Suprapubic skin (tissue), 4 donors: ENCODE measurements around the gene LYRM4.

Experiments used
- EP300 ChIP-seq: sonication (generic); formaldehyde crosslinking; IDR thresholded peaks from one replicate; pipeline ENCODE4 v1.6.1; 2017; ENCODE audit warnings: antibody characterized with exemption
- POLR2A ChIP-seq, 2 donors: fragments of 450-650 bp; IDR thresholded peaks; one replicate each; pipeline ENCODE4 v1.6.1; 2017; ENCODE audit warnings: antibody characterized with exemption in 2 of 2, mild to moderate bottlenecking in 2 of 2, moderate library complexity in 2 of 2
- POLR2AphosphoS5 ChIP-seq, 3 donors: sonication (generic); formaldehyde crosslinking; IDR thresholded peaks; one replicate each; pipeline ENCODE4 v1.6.1; 2017; ENCODE audit warnings: antibody characterized with exemption in 3 of 3
- TF ChIP-seq, protein P1 (sequence below), 2 donors: fragments of 200-600 bp in 1 of 2; fragments of 450-650 bp in 1 of 2; sonication (generic) in 1 of 2; IDR thresholded peaks; one replicate each; pipeline ENCODE4 v1.5.1; 2016 to 2019; ENCODE audit warnings: antibody characterized with exemption in 2 of 2, mild to moderate bottlenecking in 1 of 2, moderate library complexity in 1 of 2

GRCh38 chr6:5215799-5216198 lies 45.0 kb downstream of the LYRM4 start:
- TF ChIP-seq, protein P1, sequence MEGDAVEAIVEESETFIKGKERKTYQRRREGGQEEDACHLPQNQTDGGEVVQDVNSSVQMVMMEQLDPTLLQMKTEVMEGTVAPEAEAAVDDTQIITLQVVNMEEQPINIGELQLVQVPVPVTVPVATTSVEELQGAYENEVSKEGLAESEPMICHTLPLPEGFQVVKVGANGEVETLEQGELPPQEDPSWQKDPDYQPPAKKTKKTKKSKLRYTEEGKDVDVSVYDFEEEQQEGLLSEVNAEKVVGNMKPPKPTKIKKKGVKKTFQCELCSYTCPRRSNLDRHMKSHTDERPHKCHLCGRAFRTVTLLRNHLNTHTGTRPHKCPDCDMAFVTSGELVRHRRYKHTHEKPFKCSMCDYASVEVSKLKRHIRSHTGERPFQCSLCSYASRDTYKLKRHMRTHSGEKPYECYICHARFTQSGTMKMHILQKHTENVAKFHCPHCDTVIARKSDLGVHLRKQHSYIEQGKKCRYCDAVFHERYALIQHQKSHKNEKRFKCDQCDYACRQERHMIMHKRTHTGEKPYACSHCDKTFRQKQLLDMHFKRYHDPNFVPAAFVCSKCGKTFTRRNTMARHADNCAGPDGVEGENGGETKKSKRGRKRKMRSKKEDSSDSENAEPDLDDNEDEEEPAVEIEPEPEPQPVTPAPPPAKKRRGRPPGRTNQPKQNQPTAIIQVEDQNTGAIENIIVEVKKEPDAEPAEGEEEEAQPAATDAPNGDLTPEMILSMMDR (IDR thresholded peaks at IDR 0.05): no peak
- TF ChIP-seq POLR2AphosphoS5 (IDR thresholded peaks at IDR 0.05) (no peak), POLR2A (IDR thresholded peaks at IDR 0.05) (no peak), EP300 (no peak)
